ENCODE data around the gene GFRA4.

Gene GFRA4

GRCh38 chr20:3673221-3674070 is 10.2 kb upstream of the GFRA4 start:
- DNase-seq (ENCODE audit: low spot score) = no peak

GRCh38 chr20:3672547-3673171 is 9.5 kb upstream of the GFRA4 start:
- no peak for DNase-seq (ENCODE audit: low spot score)

GRCh38 chr20:3671986-3672546 is 8.9 kb upstream of the GFRA4 start:
- DNase-seq (ENCODE audit: low spot score) = no peak

DNA sequence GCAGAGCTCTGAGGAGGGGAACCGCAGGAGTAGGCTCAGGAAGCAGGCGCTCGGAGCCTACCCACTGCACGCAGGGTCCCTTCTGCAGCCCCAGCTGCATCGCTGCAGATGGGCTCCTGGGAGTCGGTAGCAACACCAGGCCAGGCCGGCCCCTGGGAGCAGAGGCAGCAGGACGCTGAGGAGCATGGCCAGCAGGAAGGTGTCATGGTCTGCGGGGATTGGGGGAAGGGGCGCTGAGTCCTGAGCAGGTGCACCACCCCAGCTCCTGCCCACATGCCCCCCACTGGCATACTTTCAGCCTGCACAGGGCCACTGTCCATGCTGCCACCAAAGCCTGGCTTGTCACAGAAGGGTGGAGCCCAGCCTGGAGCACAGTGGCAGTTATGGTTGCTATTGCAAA is 7.7 kb upstream of the GFRA4 start:
- DNase-seq (ENCODE audit: low spot score) = no peak

DNA sequence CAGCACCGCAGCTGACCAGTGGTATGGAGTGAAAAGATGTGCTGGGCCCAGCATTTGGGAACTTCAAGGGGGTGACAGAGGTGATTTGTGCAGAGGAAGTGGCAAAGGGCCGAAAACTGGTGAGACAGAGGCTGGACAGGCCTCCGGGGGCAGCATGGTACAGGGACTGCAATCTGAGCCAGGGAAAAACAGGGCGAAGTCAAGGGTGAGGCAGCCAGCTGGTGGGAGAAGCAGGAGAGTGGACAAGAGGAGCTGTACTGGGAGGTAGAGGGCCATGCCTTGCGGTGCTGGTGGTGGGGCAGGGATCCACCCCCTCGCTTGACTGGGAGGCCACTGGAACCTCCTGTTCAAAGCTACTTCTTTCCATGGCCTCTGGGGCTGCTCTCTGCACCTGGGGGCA is 7.3 kb upstream of the GFRA4 start:
- no peak for DNase-seq (ENCODE audit: low spot score)

- no peak for DNase-seq (ENCODE audit: low spot score)
Observed at GRCh38 chr20:3669710-3670367, 6.6 kb upstream of the GFRA4 start.

DNA sequence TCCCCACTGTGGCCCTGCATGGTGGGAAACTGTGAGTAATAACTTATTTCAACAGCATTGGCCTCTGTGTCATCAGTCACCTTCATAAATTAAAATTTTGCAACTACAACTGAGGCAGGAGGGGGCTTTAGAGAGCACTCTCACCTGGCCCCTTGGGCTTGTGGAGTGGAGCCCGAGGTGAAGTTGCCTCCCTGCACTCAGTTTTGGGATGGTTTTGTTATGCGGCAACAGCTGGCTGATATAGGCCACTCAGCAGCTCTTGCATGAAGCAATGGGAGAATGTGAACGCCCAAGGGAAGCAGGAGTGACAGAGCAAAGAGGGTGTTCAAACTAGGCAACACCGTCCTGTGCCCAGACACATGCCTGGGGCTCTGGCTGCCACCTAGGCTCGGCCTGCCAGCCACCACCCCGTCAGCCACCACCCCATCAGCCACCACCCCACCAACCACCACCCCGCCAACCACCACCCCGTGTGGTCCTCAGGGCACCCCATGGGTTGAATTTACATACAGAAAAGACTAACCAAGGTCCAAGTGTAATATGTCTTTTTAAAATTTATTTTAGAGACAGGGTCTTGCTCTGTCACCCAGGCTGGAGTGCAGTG is 4.3 kb upstream of the GFRA4 start:
- no peak for DNase-seq (ENCODE audit: low spot score)

DNA sequence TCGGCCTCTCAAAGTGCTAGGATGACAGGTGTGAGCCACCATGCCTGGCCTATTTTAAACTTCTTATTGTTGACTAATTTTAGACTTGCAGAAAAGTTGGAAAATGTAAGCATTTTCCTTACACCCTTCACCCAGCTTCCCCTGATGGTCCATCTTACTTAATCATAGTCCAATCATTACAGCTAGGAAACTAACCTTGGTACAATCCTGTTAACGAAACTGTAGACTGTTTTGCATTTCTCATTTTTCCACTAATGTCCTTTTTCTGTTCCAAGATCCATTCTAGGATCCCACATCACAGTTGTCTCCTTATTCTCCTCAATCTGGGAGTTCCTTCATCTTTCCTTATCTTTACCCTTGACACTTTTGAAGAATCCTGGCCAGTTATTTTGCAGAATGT is 659 bp upstream of the GFRA4 start:
- no peak for DNase-seq (ENCODE audit: low spot score)

GRCh38 chr20:3661814-3662665 is 1.2 kb downstream of the GFRA4 start:
- DNase-seq (ENCODE audit: low spot score) = no peak

DNA sequence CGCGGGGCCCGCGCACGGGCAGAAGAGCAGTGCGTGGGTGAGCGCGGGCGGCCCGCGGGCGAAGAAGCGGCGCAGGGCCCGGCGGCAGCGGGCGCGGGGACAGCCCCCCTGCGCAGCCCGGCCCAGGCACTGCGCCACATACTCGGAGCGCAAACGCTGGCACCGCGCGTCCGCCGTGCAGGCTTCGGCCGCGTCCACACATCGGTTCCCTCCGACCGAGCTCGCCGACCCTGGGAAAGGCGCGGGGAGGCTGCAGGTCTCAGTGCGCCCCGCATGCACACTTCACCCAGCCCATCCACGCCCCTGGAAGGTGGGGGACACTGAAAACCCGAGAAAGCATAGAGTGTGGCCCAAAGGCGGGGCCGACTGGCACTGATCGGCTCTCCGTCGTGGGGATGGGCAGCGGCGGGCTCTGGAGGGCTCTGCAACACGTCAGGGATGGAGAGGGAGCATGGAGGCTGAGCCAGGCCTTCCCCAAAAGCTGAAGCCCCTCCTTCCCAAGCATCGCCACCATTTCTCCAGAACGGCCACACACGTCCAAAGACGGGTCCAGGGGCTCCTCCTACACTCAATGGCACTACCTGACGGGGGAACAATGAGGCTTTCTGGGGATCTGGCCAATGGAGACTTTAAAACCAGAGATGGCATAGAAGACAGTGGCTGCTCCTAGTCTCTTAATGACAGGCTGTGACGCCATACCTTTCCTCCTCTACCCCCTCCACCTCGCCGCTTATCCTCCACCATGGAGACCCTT is 2.0 kb downstream of the GFRA4 start:
- no peak for DNase-seq (ENCODE audit: low spot score)

GRCh38 chr20:3660262-3661059 is 2.7 kb downstream of the GFRA4 start:
- DNase-seq (ENCODE audit: low spot score) = no peak

DNA sequence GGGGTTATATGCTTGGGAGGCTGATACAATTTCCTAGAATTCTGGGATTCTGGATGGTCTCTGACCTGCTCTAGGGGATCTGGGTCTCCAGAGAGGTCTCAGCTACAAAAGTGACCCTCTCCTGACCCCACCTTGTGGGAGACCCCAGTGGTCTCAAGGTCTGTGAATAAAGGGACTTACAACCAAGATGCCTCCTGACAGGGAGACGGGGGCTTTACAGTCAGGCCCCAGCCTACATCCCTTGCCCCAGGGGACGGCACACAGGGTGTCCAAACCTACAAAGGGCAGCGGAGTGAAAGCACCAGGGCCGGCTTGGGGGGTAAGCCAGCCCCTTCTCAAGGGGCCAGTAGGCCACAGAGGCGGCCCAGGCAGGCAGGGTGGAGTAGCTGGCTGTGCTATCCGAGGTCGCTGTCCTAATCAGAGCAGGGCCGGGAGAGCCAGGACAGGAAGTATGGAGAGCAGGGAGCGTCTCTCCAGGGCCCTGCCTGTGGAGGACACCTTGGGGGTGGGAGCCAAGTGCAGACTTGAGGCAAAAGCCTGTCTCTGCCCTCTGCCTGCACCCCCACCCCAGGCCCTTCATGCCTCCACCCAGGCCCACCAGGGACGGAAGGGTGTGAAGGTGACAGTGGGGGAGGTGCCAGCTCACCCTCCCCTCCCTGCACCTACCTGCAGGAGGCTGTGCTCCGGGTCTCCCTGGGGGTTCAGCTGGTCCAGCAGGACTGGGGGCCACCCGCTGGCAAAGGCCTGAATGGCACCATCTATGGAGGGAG is 3.5 kb downstream of the GFRA4 start:
- DNase-seq (ENCODE audit: low spot score) = no peak

DNA sequence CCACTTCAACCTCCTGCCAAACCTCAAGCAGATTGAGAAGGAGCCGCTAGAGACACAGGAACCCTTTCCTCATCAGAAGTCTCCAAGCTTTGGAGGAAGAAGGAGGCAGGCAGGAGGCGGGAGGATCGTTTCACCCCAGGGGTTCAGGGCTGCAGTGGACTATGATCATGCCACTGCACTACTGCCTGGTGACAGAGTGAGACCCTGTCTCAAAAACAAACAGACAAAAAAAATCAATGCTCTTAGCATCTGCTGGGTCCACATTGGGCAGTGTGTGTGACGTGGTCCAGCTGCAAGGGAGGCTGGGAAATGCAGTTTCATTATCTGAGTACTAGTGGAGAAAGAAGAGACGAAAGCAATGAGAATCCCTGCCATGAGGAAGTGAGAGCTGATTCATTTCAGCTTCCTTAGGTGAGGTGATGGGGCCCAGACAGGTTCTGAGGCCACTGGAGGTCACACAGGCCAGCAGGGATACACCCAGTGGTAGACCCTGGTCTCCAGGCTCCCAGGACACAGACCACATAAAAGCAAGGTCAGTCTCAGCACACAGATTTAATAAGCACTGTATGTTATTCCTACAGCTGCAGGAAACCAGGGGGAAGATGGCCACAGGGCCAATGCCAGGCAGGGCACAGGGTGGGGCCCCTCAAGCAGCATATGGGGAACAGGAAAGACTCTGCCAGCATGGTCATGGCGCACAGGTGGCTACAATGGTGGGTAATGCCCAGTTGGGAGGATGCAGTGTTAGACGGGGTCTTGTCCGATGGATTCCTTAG is 4.3 kb downstream of the GFRA4 start:
- DNase-seq (ENCODE audit: low spot score) = no peak

- DNase-seq (ENCODE audit: low spot score) = no peak
Observed at GRCh38 chr20:3658019-3658715, 5.0 kb downstream of the GFRA4 start.

DNA sequence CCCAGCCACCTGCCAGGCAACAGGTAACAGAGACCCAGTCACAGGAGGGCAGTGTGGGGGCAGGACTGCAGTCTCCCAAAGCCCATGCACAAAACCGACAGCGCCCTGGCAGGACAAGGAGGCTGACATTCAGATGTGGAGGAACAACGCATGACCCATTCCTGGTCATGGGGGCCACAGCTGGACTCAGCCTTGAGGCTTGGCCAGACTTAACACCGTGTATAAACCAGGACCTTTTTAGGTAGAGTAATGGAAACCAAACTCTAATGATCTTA is 8.1 kb downstream of the GFRA4 start:
- DNase-seq (ENCODE audit: low spot score) = no peak

DNA sequence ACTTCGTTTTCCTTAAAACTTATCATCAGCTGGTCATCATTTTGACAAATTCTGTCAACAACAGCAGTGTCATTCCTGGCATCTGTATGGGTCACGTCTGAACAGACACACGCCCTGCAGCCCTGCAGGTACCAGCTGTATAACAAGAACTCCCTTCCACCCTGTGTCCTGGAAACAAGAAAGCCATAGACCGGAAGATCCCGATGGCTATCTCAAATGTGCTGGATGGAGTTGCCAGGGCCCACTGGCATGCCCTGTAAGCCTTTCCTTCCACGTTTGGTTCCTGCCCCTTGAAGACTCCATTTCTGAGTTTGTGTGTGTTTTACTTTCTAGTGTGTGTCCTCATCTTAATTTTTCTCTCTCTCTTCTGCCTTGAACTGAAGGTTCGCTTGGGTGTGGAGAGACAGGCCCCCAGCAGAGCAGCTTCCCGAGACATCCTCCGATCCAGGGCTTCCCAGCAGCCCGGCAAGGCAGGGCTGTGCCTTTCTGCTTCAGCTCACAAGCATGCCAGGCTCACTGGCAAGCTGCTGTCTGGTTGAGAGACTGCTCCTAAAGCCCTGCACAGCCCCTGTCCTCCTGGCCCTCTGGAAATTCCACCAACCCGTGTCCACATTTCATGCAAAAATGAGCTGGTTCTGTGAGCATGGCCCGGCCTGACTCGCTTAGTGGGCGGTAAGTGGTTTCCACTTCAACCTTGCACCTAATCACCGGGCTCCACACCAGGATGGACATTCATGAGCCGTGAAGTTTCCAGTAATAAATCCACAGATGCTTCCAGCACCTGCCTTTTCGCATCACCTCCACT is 8.7 kb downstream of the GFRA4 start:
- no peak for DNase-seq (ENCODE audit: low spot score)

- DNase-seq (ENCODE audit: low spot score) = no peak
Observed at GRCh38 chr20:3653921-3654320, 9.3 kb downstream of the GFRA4 start.

All from HuH-7 (cell line).